Coronary artery (tissue), 2 donors: Measurements from ENCODE around the gene CLTA.
"Not testable (repeated sequence)": the region's sequence is repeated elsewhere in the genome, so short reads cannot be mapped to it uniquely, and the experiment has no call there.

ENCODE experiments used
- DNase-seq: peaks from one replicate; pipeline ENCODE4 v3.0.0-alpha.2; 2017; ENCODE audit warnings: low spot score
- H3K27ac ChIP-seq, 2 donors: fragments of 200-600 bp; sonication (generic); one replicate each; pipeline ENCODE4 v1.5.1; 2016 to 2019
- H3K4me3 ChIP-seq: fragments of 200-600 bp; sonication (generic); 2 replicates; pipeline ENCODE4 v1.5.1; 2016; ENCODE audit warnings: mild to moderate bottlenecking, moderate library complexity
- TF ChIP-seq, protein P1 (sequence below): fragments of 200-600 bp; sonication (generic); IDR thresholded peaks from one replicate; pipeline ENCODE4 v1.5.1; 2019; ENCODE audit warnings: antibody characterized with exemption

CLTA gene

DNA sequence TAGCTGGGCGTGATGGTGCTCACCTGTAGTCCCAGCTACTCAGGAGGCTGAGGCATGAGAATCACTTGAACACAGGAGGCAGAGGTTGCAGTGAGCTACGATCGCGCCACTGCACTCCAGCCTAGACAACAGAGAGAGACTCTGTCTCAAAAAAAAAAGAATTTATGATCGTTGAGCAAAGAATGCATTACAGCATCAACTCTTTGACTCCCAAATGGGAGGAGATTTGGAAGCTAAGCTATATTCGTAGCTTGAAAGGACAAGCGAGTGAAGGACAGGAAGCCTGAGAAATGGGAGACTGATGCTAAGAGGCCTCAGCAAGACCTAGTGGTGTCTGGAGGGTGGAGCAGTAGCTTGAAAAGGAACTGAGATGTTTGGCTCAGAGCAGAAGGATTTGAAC lies 31.8 kb upstream of the CLTA start:
- DNase-seq = no peak

DNA sequence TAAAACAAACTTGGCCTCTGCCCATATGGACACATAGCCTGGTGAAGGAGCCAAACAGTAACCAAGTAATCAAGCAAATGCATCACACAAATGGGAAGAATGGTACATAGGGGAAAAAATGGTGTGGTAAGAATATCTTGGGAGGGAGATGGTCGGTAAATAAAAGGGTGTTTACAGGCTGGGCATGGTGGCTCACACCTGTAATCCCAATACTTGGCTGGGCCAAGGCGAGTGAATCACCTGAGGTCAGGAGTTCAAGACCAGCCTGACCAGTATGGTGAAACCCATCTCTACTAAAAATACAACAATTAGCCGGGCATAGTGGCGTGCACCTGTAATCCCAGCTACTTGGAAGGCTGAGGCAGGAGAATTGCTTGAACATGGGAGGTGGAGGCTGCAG lies 31.2 kb upstream of the CLTA start:
- DNase-seq, H3K4me3 ChIP-seq: not testable (repeated sequence)
- peak overlapping the region; percentile 46 to 79 for H3K27ac ChIP-seq

More for the DNA sequence above, 31.8 kb upstream of the CLTA start:
- no peak overlapping the region for H3K4me3 ChIP-seq
- peak overlapping the region; percentile 46 to 79 for H3K27ac ChIP-seq
- TF ChIP-seq, protein P1, sequence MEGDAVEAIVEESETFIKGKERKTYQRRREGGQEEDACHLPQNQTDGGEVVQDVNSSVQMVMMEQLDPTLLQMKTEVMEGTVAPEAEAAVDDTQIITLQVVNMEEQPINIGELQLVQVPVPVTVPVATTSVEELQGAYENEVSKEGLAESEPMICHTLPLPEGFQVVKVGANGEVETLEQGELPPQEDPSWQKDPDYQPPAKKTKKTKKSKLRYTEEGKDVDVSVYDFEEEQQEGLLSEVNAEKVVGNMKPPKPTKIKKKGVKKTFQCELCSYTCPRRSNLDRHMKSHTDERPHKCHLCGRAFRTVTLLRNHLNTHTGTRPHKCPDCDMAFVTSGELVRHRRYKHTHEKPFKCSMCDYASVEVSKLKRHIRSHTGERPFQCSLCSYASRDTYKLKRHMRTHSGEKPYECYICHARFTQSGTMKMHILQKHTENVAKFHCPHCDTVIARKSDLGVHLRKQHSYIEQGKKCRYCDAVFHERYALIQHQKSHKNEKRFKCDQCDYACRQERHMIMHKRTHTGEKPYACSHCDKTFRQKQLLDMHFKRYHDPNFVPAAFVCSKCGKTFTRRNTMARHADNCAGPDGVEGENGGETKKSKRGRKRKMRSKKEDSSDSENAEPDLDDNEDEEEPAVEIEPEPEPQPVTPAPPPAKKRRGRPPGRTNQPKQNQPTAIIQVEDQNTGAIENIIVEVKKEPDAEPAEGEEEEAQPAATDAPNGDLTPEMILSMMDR = no peak

DNA sequence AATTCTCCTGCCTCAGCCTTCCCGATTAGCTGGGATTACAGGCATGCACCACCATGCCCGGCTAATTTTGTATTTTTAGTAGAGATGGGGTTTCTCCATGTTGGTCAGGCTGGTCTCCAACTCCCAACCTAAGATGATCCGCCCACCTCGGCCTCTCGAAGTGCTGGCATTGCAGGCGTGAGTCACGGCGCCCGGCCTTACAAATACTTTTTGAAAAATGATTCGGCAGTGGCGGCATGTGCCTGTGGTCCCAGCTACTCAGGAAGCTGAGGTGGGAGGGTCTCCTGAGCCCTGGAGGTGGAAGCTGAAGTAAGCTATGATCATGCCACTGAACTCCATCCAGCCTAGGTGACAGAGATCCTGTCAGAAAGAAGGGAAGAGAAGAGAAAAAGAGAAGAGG lies 30.6 kb upstream of the CLTA start:
- not testable (repeated sequence) for DNase-seq, H3K27ac ChIP-seq, H3K4me3 ChIP-seq

DNA sequence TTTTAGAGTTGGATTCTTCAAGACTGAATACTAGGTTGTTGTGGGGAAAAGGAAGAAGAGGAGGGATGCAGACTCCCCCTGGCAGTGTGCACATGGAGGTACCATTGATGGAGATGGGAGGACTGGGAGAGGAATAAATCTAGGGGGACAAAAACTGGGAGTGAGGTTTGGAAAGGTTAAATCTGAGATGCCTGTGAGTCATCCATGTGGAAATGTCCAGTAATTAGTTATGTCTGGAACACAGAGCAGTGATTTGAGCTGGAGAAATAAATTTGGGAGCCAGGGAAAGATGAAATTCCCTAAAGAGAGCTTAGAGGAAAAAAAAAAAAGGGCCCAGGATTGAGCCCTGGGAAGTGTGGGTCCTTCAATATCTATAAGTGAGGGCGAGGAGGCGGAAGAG lies 29.5 kb upstream of the CLTA start:
- Histone ChIP-seq H3K27ac (peak overlapping the region; percentile 52 to 67), H3K4me3 (no peak overlapping the region)
- DNase-seq = no peak
- TF ChIP-seq, protein P1 = no peak

DNA sequence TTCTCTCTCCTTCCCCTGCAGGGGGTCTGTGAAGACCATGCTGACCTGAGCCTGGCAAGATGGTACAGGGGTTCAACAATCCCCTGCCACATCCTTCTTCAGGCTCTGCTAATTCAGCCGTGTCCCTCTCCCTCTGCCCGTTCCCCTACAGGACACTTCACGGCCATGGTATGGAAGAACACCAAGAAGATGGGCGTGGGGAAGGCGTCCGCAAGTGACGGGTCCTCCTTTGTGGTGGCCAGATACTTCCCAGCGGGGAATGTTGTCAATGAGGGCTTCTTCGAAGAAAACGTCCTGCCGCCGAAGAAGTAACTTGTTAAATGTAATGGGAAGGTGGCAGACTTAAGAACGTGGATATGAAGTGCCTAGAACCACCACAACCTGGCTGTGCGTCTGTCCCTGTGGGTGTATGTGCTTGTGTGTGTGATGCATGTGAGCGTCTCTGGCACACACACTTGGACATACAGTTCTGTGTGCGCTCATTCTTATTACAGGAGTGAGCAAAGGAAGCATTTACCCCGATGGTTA lies 28.4 kb upstream of the CLTA start:
- no peak overlapping the region for H3K4me3 ChIP-seq
- TF ChIP-seq, protein P1 = no peak
- DNase-seq = no peak
- peak overlapping the region; percentile 61 to 67 for H3K27ac ChIP-seq

DNA sequence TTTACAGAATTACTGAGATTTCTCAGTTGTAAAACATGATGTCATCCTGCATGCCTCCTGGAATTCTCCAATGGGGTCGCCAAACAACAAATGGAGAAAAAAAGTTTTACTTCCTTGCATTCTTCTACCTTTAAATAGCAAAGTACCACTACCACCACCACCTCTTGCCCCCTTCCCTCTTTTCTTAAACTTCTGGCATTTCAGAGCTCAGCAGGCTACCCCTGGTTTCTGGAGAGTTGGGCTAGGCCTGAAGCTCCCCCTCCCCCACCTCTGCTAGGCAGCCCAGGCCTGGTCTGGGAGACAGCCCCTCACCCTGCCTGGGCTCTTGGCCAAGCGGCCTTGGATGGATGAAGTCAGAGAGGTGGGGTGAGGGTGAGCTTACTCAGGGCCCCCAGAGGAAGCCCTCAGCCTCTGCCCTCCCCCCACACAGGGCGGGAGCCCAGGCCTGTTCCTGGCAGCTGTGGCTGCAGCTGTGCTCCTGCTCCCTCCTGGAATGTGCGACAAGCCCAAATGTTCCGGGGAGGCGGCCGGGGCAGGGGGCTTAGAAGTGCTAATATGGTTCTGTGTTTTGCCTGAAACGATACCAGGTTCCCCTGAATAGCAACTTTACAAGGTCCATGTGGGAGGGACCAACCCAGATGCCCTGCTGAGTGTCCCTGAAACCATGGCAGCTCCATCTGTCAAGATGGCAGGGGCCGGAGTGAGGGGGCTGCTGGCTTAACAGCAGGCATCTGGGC lies 27.5 kb upstream of the CLTA start:
- TF ChIP-seq, protein P1 = no peak
- Histone ChIP-seq H3K4me3 (no peak overlapping the region), H3K27ac (peak overlapping the region; percentile 61 to 86)
- no peak for DNase-seq

DNA sequence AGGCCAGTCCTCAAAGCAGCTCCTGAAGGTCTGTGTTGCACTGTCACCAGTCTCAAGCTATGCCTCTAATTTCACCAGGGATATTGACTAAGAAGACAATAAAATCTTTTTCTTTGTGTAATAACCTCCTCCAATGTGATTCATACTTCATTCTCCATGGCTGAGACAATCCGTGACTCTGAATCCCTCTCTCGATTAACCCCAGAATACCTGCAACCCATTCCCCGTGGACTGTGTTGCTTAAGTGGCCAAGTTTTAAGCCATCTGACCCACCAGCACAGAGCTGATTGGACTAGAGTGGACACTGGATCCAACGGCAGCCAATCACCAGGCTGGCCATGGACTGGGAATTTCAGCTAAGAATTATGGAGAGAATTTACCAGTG lies 26.9 kb upstream of the CLTA start:
- H3K4me3 ChIP-seq = no peak overlapping the region

DNA sequence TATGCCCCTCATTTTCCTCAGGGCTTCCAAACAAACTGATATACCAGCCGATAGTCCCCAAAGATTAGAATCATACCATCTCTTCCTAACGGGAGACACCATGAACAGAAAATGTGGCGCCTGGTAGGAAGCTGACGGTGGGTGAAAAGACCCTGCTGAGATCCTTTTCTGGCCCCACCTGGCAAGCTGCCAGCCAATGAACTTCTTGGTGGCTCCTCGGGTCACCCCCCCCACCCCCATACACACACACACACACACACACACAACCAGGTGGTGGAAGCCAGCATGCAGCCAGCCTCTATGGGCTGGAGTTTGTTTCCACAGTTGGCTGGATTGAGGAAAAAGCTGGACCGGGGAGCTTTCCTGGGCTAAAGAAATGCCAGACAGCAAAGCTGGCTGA lies 26.3 kb upstream of the CLTA start:
- DNase-seq = no peak
- peak overlapping the region in 1 of 2 donors; percentile 86 for H3K27ac ChIP-seq
- TF ChIP-seq, protein P1 = no peak

More for the DNA sequence above, 26.9 kb upstream of the CLTA start:
- H3K27ac ChIP-seq = peak overlapping the region; percentile 61 to 86
- TF ChIP-seq, protein P1 = no peak
- DNase-seq = no peak

More for the DNA sequence above, 26.3 kb upstream of the CLTA start:
- no peak overlapping the region for H3K4me3 ChIP-seq
